Measurements from ENCODE around the gene ZNF683. TPM values are rescaled to one million over a fixed set of nuclear protein-coding genes. Genes with fewer than 3 reads are reported as not detected.

The ZNF683 gene
- total and polyA plus RNA-seq, 10 of the 15 experiments (the other 5 are each of a cell fraction or from before 2014, with no cell fraction given), result not detected

GRCh38 chr1:26328597-26328996, 44.0 kb downstream of the ZNF683 start:
- Histone ChIP-seq H3K27me3 (replicated peaks in 1 of 2; ENCODE audit: control insufficient read depth in 2 of 2, insufficient read depth in 2 of 2, low read length in 1 of 2) (no peaks in the 10 kb centered on the region; a peak in 1 of 4 replicates), H3K4me1 (ENCODE audit: control insufficient read depth, insufficient read depth, low read length) (no peaks in the 10 kb centered on the region), H3K36me3 (ENCODE audit: control insufficient read depth in 2 of 2, insufficient read depth in 2 of 2, low read length in 1 of 2) (no peaks in the 10 kb centered on the region), H3K9me3 (replicated peaks; ENCODE audit: control insufficient read depth, insufficient read depth, low read length) (no peaks in the 10 kb centered on the region), H3K4me2 (ENCODE audit: control insufficient read depth, insufficient read depth) (no peak overlapping the region), H2AFZ (ENCODE audit: control insufficient read depth, low read depth, low read length) (no peak overlapping the region), H3K27ac (ENCODE audit: control insufficient read depth, insufficient read depth) (no peak overlapping the region), H4K20me1 (ENCODE audit: control insufficient read depth, insufficient read depth) (no peaks in the 10 kb centered on the region), H3K79me2 (ENCODE audit: control insufficient read depth, insufficient read depth, low read length) (no peaks in the 10 kb centered on the region), H3K9ac (ENCODE audit: control insufficient read depth, insufficient read depth, low read length) (no peak overlapping the region), H3K4me3 (no peak overlapping the region)
- ChIA-PET SMC1A (ENCODE audit: uncharacterized antibody, unreplicated experiment) (interaction anchor here (1.0 kb wide), 1 partner anchor 53 kb away, joined by 3 read pairs; no protein-coding TSS in a partner anchor), RAD21 (ENCODE audit: unreplicated experiment) (interaction anchor here (1.5 kb wide), 1 partner anchor 40 kb away, joined by 7 read pairs; no protein-coding TSS in a partner anchor), POLR2A (no interaction called here), CTCF (interaction anchor here (0.8 to 7.3 kb wide), 6 partner anchors 43 to 159 kb away, joined by 3 to 47 read pairs (median 4); partner anchors contain the start of gene ZNF593)
- no peak for FAIRE-seq
- intact Hi-C loops (cut with micrococcal nuclease; ENCODE audit: unreplicated experiment) (no loop called here), in situ Hi-C loops (cut with MboI) (no loop called here)
- TF ChIP-seq POU2F2 (IDR thresholded peaks at IDR 0.05; ENCODE audit: borderline replicate concordance, low read depth, low read length), result no peak
- no peak for TF ChIP-seq BMI1 (IDR thresholded peaks at IDR 0.05; ENCODE audit: borderline replicate concordance)
- no peak for TF ChIP-seq HCFC1 (IDR thresholded peaks at IDR 0.05; ENCODE audit: low read length)
- TF ChIP-seq USF2 (IDR thresholded peaks at IDR 0.05; ENCODE audit: borderline replicate concordance, low read depth, low read length), result no peak
- TF ChIP-seq CUX1 (IDR thresholded peaks at IDR 0.05; ENCODE audit: insufficient replicate concordance, low read depth, low read length), result no peak
- no peak for TF ChIP-seq NKRF (conservative IDR thresholded peaks at IDR 0.05)
- no peak for TF ChIP-seq CHD4 (IDR thresholded peaks at IDR 0.05)
- TF ChIP-seq ZNF217 (IDR thresholded peaks at IDR 0.05), result no peak
- TF ChIP-seq SPI1 (IDR thresholded peaks at IDR 0.05; ENCODE audit: borderline replicate concordance, insufficient read depth, low read depth, low read length), result no peak
- TF ChIP-seq IRF4 (IDR thresholded peaks at IDR 0.05; ENCODE audit: low read depth, low read length), result no peak
- no peak for TF ChIP-seq ATF3 (IDR thresholded peaks at IDR 0.05; ENCODE audit: borderline replicate concordance, extremely low read depth, low read depth, low read length)
- TF ChIP-seq SREBF2 (IDR thresholded peaks at IDR 0.05; ENCODE audit: low read length), result no peak
- TF ChIP-seq CBFB (IDR thresholded peaks at IDR 0.05; ENCODE audit: low read depth), result no peak
- 55% methylated on average over 8 of the region's 8 CpGs for WGBS (ENCODE audit: insufficient coverage, insufficient replicate concordance, low lambda C conversion rate, missing lambda C conversion rate)
- ATAC-seq, result no peak
- DNase-seq (ENCODE audit: low read depth, low spot score), result no peak
- no TSS peak for BruUV-seq (replicated peaks)
